OCI-LY3 (cell line): ENCODE results near the gene TMEM260.

ENCODE experiments used
- EZH2phosphoT487 ChIP-seq: fragments of 200-600 bp; shearing (Covaris generic); IDR thresholded peaks from 2 replicates; pipeline ENCODE4 v1.6.1; 2018; ENCODE audit warnings: antibody characterized with exemption, mixed run types, low read depth
- TF ChIP-seq, protein P1 (sequence below): fragments of 200-600, 300-600 bp; sonication (generic); IDR thresholded peaks from 2 replicates; pipeline ENCODE4 v1.5.1; 2014; ENCODE audit warnings: antibody characterized with exemption, low read length, low read depth

DNA sequence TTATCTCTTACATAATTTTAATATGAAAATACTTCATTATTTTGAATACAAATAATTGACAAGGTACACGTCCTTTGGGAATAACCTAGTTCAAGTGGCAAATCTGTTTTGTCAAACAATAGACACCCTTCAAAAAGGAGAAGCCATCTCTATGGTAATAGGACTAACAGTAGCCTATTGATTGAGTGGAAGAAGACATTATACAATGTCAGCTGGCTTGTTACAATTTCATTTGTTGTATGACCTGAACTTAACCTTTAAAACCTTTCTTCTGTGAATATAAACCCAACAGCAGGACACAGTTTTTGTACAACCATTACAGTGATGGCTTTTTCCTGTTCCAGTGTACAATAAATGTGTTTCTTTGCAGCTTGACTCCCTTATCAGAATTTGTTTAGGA lies 8.1 kb downstream of the TMEM260 start:
- TF ChIP-seq, protein P1, sequence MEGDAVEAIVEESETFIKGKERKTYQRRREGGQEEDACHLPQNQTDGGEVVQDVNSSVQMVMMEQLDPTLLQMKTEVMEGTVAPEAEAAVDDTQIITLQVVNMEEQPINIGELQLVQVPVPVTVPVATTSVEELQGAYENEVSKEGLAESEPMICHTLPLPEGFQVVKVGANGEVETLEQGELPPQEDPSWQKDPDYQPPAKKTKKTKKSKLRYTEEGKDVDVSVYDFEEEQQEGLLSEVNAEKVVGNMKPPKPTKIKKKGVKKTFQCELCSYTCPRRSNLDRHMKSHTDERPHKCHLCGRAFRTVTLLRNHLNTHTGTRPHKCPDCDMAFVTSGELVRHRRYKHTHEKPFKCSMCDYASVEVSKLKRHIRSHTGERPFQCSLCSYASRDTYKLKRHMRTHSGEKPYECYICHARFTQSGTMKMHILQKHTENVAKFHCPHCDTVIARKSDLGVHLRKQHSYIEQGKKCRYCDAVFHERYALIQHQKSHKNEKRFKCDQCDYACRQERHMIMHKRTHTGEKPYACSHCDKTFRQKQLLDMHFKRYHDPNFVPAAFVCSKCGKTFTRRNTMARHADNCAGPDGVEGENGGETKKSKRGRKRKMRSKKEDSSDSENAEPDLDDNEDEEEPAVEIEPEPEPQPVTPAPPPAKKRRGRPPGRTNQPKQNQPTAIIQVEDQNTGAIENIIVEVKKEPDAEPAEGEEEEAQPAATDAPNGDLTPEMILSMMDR = no peak
- TF ChIP-seq EZH2phosphoT487 = no peak
